SH-SY5Y (cell line): ENCODE measurements around the gene ZBTB40.

Experiments used
- GATA2 ChIP-seq: IDR thresholded peaks from 2 replicates; pipeline ENCODE4 v1.6.1; 2011; ENCODE audit warnings: mild to moderate bottlenecking, low read depth, low read length
- GATA3 ChIP-seq: IDR thresholded peaks from 2 replicates; pipeline ENCODE4 v1.6.1; 2011; ENCODE audit warnings: low read depth, mild to moderate bottlenecking, low read length, moderate library complexity

The ZBTB40 gene

DNA sequence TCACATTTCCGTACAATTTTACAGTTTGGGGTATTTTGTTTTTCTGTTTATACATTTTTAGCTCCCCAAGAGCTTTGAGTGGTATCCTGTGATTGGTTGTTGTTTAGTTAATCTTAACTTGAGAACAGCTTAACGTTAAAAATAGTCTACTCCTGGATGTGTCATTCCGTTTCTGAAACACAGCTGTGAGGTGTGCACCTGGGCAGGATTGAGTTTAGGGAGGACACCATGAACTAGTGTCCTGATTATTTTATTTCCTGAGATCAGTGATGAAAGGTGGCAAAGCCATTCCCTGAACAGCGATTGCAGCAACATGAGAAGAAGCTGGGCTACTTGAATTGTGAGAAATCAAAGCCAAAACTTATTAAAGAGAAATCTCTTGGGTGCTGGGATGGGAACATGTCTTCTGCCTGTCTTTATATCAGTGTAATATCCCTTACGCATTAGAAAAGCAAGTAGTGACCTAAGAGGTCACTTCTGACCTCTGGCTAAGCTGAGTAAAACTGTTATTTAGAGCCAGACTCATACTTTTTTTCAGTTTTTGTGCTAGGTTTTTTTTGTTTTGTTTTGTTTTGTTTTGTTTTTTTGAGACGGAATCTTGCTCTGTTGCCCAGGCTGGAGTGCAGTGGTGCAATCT, 43.4 kb downstream of the ZBTB40 start:
- TF ChIP-seq GATA3 (no peak), GATA2 (no peak)

DNA sequence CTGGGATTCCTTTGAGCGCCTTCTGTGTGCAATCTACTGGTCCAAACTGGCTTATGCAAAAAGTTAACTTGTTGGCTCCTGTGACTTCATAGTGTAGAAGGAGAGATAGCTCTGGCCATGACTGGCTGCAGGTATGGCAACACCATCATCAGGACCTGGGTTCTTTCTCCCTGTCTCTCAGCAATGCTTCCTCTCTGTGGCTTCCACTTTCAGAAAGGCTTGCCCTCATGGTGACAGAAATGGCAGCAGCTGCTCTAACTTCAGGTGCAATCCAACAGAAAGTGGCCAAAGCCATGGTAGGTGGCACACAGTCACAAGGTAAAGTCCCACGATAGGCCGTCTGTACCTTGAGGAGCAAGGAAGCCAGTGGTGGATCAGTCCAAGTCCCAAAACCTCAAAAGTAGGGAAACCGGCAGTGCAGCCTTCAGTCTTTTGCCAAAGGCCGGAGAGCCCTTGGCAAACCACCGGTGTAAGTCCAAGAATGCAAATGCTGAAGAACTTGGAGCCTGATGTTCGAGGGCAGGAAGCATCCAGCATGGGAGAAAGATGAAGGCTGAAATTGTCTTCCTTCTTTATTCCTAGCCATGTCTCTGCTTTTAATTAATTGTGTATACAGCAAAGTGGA, 45.0 kb downstream of the ZBTB40 start:
- TF ChIP-seq GATA2 (no peak), GATA3 (no peak)

DNA sequence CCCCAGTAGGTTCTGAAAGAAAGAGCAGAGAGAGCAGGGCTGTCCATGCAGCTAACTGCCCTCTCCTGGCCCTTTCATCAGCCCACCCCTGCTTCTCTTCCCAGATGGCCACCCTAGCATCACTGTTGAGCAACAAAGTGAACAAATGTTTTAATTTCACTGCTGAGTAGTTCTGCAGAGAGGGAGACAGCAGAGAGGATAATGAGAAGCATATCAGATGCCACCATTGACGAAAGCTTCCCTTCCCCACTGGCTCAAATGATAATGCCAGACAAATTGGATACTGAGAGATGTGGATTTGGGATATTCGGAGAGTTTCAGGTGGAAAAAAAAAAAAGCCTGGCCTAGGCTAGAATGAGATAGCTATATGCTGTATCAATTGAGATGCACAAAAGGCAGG, 46.8 kb downstream of the ZBTB40 start:
- no peak for TF ChIP-seq GATA3
- no peak for TF ChIP-seq GATA2

DNA sequence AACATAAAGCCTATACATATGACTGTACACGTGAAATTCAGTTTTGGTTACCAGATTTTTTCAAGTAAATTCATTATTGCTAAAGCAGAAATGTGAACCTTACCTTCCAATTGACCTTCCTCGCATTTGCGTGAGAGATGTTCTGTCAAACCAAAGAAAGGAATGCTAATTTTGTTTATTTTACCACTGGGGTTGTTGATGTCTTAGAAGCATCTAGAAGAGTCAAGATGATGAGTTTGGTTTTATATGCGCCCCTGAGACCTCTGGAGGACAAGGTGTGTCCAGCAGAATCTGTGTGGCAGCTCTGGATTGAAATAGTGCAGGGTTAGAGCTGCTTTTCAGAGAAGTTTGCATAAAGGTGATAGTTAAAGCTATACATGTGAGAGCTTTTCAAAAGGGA, 48.4 kb downstream of the ZBTB40 start:
- TF ChIP-seq GATA3, result no peak
- TF ChIP-seq GATA2, result no peak

DNA sequence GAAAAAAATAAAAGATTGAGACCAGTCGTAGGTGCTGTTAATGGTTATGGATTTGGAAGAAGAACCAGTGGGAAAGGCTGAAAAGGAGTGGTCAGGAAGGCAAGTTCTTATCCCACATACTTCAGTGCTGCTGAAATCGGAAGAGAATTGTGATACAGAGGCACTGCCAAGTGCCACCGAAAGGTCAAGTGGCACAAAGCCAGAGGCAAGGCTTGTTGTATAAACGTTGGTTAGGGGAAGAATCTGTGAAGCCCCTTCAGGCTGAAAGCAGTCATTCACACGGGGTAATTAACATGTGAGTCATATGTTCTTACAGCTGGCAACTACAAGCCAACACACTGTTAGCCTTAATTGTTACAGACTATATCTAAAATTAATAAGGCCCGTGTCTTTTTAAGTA, 48.8 kb downstream of the ZBTB40 start:
- TF ChIP-seq GATA3, result no peak
- TF ChIP-seq GATA2, result no peak

DNA sequence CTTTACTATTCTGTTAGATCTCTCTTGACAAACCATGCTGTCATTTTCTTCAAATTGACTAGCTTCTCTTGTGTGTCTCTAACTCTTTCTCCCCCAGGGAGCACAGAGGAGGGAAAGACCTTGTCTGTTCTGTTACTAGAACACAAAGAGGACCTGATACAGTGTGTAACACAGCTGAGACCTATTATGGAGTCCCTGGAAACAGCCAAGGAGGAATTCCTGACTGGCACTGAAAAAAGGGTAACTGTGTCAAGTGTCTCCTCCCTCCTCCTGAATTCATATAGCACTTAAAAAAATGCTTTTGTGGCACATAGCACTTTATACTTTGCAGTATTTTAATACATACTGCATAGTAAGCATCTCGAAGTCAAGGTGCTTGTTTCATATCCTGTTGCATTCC, 50.6 kb downstream of the ZBTB40 start:
- TF ChIP-seq GATA2 (no peak), GATA3 (no peak)

DNA sequence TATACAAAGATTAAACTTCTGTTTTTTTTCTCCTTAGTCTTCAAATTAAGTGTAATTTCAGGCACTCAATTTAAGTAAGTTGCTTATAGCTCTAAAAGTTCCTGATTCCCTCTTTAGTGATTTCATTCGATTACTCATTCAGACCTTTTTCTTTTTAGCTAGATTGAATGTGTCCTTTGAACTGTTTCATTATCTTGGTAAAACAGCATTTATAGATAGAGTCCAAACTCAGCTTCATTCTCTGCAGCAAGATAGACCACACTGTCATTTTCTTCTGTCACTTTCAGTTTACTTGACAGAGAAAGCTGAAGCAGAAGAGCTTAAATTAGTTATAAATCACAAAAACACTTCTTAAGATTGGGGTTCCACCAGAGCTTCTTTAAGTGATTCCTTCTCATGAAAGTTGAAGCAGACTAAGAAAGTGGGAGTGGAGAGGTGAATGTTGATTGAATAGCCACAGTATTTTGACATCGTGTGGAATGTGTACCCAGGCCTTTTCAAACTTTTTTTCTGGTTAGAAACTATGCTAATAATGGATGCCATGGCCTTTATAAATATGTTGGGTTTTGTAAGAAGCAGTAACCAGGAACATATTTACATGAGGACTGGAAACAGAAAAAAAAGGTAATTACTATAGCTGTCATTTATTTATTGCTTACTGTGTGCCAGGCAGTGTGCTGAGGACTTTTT, 52.2 kb downstream of the ZBTB40 start:
- no peak for TF ChIP-seq GATA2
- no peak for TF ChIP-seq GATA3

DNA sequence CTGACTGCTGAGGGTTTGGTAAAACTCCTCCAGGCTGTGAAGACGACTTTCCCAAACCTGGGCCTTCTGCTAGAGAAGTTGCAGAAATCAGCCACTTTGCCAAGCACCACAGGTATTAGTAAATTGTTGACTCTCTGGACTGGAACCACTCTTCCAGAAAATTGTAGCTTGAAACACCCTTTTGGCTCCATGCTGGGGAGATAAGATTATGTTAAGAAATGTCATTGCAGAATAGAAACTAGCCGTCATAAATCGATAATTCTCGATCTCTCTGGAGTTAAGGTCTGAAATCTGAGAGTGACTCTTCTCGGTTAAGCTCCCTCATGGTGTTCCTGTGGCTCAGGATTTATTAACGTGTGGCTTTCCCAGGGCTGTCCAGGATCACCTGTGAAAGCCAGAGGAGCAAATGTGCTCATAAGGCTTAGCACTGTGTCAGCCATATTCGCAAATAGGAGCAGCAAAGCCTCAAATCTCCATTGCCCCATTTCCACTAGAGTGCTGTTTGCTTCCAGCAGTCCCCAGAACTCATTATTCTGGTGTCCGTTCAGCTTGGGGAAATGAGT, 54.6 kb downstream of the ZBTB40 start:
- TF ChIP-seq GATA3 (no peak), GATA2 (no peak)

DNA sequence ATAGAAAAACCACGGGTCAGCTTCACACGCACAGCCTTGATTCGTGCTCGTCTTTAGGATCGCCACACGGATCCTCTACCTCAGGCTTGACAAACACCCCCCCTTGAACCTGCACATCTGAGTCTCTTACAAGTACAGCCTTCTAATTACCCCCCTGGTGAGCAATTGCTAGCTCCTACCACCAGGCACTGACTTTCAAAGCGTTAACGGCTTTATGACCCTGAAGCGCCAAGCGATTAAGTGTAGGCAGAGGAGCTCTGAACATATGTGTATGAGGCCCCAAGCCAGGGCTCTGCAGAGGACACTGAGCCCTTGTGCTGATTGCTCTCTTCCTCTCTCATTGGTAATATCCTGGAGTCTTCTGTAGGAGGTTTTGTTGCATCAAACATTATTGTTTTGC, 55.9 kb downstream of the ZBTB40 start:
- TF ChIP-seq GATA2 (no peak), GATA3 (no peak)

DNA sequence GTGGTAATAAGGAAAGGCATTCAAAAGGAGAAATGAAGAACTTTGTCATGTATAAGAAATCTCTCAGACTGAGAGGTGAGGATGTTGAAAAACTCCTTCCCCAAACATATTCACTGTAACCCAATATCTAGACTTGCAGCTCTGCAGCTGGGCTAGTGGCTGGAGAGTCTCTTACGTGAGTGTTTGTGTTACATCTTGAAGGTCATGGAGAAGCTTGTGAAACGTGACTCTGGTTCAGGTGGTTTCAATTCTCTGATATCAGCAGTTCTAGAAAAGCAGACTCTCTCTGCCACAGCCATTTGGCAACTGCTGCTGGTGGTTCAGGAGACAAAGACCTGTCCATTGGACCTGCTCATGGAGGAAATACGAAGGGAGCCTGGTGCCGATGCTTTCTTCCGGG, 56.7 kb downstream of the ZBTB40 start:
- TF ChIP-seq GATA3 (no peak), GATA2 (no peak)

DNA sequence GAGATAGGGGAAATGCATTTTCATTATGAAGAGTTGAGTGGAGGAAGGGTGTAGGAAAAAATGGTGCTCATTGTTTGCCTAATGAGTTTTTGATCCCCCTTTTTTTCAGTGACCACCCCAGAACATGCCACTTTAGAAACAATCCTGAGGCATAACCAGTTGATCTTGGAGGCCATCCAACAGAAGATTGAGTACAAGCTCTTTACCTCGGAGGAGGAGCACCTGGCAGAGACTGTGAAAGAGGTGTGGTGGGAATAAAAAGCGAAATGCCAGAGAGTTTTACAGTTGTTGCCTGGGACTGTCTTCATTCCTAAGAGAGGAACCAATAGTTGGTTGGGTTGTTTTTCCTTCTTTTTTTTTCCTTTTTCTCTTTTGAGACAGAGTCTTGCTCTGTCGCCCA, 57.3 kb downstream of the ZBTB40 start:
- TF ChIP-seq GATA2 (no peak), GATA3 (no peak)

DNA sequence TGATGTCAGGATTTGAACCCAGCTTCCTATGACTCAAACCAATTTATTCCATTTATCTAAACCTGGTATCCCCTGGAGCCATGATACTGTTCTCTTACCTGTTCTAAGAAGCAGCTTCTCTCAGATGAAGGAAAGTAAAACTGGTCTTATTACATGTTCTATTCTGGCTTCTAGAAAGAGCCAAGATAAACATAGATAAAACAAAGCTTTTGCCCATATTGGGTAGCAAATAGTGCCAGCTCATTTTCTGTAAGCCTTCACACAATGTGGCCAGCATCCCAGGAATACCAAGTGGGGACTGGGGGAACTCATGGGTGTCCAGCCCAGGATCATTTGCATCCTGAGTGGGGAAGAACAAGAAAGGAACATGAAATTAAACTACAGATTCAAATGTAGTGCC, 58.2 kb downstream of the ZBTB40 start:
- no peak for TF ChIP-seq GATA3
- no peak for TF ChIP-seq GATA2

DNA sequence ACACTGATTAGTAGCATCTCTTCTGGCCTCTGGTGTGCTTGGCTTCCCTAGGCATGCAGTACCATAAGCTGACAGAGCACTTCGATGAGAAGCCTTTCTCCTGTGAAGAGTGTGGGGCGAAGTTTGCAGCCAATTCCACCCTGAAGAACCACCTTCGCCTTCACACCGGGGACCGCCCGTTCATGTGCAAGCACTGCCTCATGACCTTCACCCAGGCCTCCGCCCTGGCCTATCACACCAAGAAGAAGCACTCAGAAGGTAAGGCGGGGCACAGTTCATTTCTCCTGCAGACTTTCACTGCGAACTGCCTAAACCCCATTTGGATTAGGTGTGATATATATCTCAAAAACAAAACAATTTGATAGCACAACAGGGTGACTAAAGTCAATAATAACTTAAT, 61.2 kb downstream of the ZBTB40 start:
- TF ChIP-seq GATA3 (no peak), GATA2 (no peak)

DNA sequence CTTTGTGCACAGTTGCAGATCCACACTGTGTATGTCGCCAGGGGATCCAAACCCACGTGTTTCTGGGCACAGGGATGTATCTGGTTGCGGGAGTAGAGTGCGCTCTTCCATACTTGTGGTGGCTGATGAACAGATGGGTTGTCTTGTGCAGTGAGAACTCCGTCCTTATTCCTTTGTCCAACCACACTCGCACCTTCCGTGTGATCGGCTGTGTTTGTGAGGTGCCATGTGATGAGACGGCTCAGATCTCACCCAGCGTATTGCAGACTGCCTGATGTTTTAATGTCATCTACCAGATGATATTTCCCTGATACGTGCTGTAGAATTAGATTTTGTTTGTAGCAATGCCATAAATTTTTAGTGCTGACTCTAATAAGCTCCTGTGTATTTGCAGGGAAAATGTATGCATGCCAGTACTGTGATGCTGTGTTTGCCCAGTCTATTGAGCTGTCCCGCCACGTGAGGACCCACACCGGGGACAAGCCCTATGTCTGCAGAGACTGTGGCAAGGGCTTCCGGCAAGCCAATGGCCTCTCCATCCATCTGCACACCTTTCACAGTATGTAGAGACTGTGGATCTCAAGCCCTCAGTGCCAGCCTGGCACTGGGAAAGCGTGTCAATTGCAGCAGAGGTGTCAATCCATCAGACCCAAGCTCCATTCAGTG, 65.4 kb downstream of the ZBTB40 start:
- no peak for TF ChIP-seq GATA3
- TF ChIP-seq GATA2, result no peak
